GM21526 (cell line): Measurements from ENCODE around the gene NLE1.

ENCODE experiments used
- ATAC-seq: cut with Tn5 transposase; IDR thresholded peaks from one replicate; pipeline ENCODE4 v1.9.1; 2021; ENCODE audit warnings: moderate library complexity; ENCODE audit not compliant: unreplicated experiment, low FRiP score

NLE1 gene

GRCh38 chr17:35088881-35089585 lies 53.1 kb downstream of the NLE1 start:
- ATAC-seq = peak; percentile 70

GRCh38 chr17:35088356-35088880 lies 53.7 kb downstream of the NLE1 start:
- no peak for ATAC-seq

GRCh38 chr17:35087731-35088355 lies 54.3 kb downstream of the NLE1 start:
- no peak for ATAC-seq

GRCh38 chr17:35086931-35087573 lies 55.1 kb downstream of the NLE1 start:
- ATAC-seq = no peak

- ATAC-seq = no peak
Observed at GRCh38 chr17:35086164-35086563, 55.9 kb downstream of the NLE1 start.

- ATAC-seq = no peak
Observed at GRCh38 chr17:35084987-35085386, 57.1 kb downstream of the NLE1 start.

- no peak for ATAC-seq
Observed at GRCh38 chr17:35083071-35083470, 59.0 kb downstream of the NLE1 start.

- ATAC-seq = no peak
Observed at GRCh38 chr17:35082073-35082657, 59.9 kb downstream of the NLE1 start.

GRCh38 chr17:35081638-35082037 lies 60.5 kb downstream of the NLE1 start:
- ATAC-seq = no peak

- ATAC-seq = no peak
Observed at GRCh38 chr17:35080536-35080935, 61.6 kb downstream of the NLE1 start.

- no peak for ATAC-seq
Observed at GRCh38 chr17:35079547-35080423, 62.3 kb downstream of the NLE1 start.
